ENCODE data around the gene PCCA.
"Not testable (repeated sequence)": the region's sequence is repeated elsewhere in the genome, so short reads cannot be mapped to it uniquely, and the experiment has no call there.

Gene PCCA

GRCh38 chr13:100098445-100099116 is 9.7 kb downstream of the PCCA start:
- H3K9me3 ChIP-seq, result no peaks in the 10 kb centered on the region
- H3K27ac ChIP-seq, result no peak overlapping the region
- TF ChIP-seq, protein P1, sequence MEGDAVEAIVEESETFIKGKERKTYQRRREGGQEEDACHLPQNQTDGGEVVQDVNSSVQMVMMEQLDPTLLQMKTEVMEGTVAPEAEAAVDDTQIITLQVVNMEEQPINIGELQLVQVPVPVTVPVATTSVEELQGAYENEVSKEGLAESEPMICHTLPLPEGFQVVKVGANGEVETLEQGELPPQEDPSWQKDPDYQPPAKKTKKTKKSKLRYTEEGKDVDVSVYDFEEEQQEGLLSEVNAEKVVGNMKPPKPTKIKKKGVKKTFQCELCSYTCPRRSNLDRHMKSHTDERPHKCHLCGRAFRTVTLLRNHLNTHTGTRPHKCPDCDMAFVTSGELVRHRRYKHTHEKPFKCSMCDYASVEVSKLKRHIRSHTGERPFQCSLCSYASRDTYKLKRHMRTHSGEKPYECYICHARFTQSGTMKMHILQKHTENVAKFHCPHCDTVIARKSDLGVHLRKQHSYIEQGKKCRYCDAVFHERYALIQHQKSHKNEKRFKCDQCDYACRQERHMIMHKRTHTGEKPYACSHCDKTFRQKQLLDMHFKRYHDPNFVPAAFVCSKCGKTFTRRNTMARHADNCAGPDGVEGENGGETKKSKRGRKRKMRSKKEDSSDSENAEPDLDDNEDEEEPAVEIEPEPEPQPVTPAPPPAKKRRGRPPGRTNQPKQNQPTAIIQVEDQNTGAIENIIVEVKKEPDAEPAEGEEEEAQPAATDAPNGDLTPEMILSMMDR (IDR thresholded peaks at IDR 0.05), result no peak
- H3K4me3 ChIP-seq (ENCODE audit: low read depth in 1 of 2, low read length in 1 of 2), result no peak overlapping the region
- no peaks in the 10 kb centered on the region for H3K36me3 ChIP-seq
- H3K4me1 ChIP-seq (ENCODE audit: control insufficient read depth in 1 of 2, insufficient read depth in 1 of 2, low read depth in 1 of 2, low read length in 1 of 2), result no peaks in the 10 kb centered on the region
- H3K27me3 ChIP-seq, result no peaks in the 10 kb centered on the region

- not testable (repeated sequence) for H3K9me3 ChIP-seq; H3K4me3 ChIP-seq (ENCODE audit: low read depth in 1 of 2, low read length in 1 of 2); H3K36me3 ChIP-seq; H3K27ac ChIP-seq; H3K4me1 ChIP-seq (ENCODE audit: control insufficient read depth in 1 of 2, insufficient read depth in 1 of 2, low read depth in 1 of 2, low read length in 1 of 2); H3K27me3 ChIP-seq
These were observed 10.2 kb downstream of the PCCA start for GRCh38 chr13:100099117-100099445.

- H3K9me3 ChIP-seq, result no peaks in the 10 kb centered on the region
- TF ChIP-seq, protein P1 (IDR thresholded peaks at IDR 0.05), result no peak
- H3K27ac ChIP-seq, result no peak overlapping the region
- no peaks in the 10 kb centered on the region for H3K27me3 ChIP-seq
- H3K4me3 ChIP-seq (ENCODE audit: low read depth in 1 of 2, low read length in 1 of 2), result no peak overlapping the region
- H3K36me3 ChIP-seq, result no peaks in the 10 kb centered on the region
- no peaks in the 10 kb centered on the region for H3K4me1 ChIP-seq (ENCODE audit: control insufficient read depth in 1 of 2, insufficient read depth in 1 of 2, low read depth in 1 of 2, low read length in 1 of 2)
These were observed 11.4 kb downstream of the PCCA start for GRCh38 chr13:100100115-100100879.

- H3K36me3 ChIP-seq, result no peaks in the 10 kb centered on the region
- no peak overlapping the region for H3K27ac ChIP-seq
- no peaks in the 10 kb centered on the region for H3K4me1 ChIP-seq (ENCODE audit: control insufficient read depth in 1 of 2, insufficient read depth in 1 of 2, low read depth in 1 of 2, low read length in 1 of 2)
- TF ChIP-seq, protein P1 (IDR thresholded peaks at IDR 0.05), result no peak
- H3K27me3 ChIP-seq, result no peaks in the 10 kb centered on the region
- no peaks in the 10 kb centered on the region for H3K9me3 ChIP-seq
- no peak overlapping the region for H3K4me3 ChIP-seq (ENCODE audit: low read depth in 1 of 2, low read length in 1 of 2)
These were observed 13.1 kb downstream of the PCCA start for GRCh38 chr13:100102042-100102441.

DNA sequence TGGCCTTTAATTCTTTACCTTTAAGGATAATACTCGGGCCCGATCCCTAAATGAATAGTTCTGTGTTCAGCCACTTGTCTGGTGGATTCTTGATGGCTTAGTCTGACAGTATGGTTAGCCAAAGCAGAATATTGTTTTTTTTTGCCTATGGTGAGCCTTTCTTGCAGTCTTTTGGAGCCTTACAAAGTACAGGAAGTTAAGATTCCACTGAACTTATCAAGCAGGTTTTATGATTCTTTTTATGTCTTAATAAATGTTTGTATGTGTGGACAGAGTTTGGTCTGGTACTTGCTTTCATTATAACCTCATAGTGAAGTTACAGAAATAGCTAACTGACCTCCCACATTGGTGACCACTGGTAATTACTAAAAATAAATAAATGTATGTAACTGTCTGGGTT is 17.1 kb downstream of the PCCA start:
- H3K9me3 ChIP-seq, result no peaks in the 10 kb centered on the region
- no peak overlapping the region for H3K27ac ChIP-seq
- H3K27me3 ChIP-seq, result no peaks in the 10 kb centered on the region
- TF ChIP-seq, protein P1 (IDR thresholded peaks at IDR 0.05), result no peak
- H3K4me1 ChIP-seq (ENCODE audit: control insufficient read depth in 1 of 2, insufficient read depth in 1 of 2, low read depth in 1 of 2, low read length in 1 of 2), result no peaks in the 10 kb centered on the region
- H3K4me3 ChIP-seq (ENCODE audit: low read depth in 1 of 2, low read length in 1 of 2), result no peak overlapping the region
- no peaks in the 10 kb centered on the region for H3K36me3 ChIP-seq

DNA sequence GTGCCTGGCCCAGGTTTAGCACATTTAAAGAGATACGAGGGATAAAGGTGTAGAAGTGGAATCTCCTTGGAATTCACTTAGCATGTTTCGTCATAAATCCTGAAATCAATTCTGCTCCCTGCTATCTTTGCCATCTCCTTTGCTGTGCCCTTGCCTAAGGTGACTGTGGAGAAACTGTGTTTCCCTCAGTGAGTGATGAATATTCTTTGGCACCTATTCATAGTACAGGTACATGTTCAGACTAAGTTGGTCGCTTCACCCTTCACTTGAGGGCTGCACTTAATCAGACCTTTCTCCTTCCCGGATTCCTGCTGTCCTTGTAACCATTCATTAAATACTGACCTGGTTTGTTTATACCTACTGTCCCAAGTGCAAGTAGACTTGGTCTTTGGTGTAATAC is 17.8 kb downstream of the PCCA start:
- Histone ChIP-seq H3K9me3 (no peaks in the 10 kb centered on the region), H3K36me3 (no peaks in the 10 kb centered on the region), H3K4me3 (ENCODE audit: low read depth in 1 of 2, low read length in 1 of 2) (no peak overlapping the region), H3K4me1 (ENCODE audit: control insufficient read depth in 1 of 2, insufficient read depth in 1 of 2, low read depth in 1 of 2, low read length in 1 of 2) (no peaks in the 10 kb centered on the region), H3K27ac (no peak overlapping the region), H3K27me3 (no peaks in the 10 kb centered on the region)
- TF ChIP-seq, protein P1 (IDR thresholded peaks at IDR 0.05), result no peak
